Measurements from ENCODE around the gene RFX4.

DNA sequence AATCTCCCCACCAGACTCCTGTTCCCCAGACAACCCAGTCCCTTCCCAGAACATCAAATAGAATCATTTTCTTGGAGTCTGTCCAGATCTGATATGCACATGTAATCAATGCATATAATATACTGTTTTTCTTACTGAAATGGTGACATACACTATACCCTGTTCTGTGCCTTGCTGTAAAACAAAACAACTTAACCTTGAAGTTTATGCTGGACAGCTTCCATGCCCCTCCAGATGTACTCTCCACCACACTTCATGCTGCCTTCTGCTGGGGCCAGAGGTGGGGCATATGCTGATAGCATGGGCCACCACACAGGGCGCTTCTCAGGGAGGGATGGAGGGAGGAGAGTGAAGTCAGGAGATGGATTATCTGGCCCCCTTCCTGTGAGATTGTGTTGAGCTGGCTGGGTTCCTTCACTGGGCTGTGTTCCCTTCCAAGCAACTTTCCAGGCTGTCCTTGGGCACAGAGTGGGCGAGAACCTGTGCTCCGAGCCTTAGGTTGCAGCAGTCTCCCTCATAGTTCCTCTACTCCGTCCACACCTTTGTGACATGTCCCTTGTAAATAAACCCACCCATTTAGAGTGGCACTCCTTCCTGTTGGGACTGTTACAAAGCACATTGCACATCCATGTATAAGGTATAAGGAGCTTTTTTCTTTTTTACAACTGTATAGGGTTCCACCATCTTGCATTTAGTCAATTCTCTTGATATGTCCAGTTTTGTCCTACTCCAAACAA, 114.0 kb downstream of the RFX4 start:
- TF ChIP-seq JUND (IDR thresholded peaks at IDR 0.05; ENCODE audit: low read length) = no peak
- no peak for TF ChIP-seq POLR2A (IDR thresholded peaks at IDR 0.05; ENCODE audit: control extremely low read depth in 1 of 2, low read depth in 2 of 2, low read length in 2 of 2)
- TF ChIP-seq, protein P1, sequence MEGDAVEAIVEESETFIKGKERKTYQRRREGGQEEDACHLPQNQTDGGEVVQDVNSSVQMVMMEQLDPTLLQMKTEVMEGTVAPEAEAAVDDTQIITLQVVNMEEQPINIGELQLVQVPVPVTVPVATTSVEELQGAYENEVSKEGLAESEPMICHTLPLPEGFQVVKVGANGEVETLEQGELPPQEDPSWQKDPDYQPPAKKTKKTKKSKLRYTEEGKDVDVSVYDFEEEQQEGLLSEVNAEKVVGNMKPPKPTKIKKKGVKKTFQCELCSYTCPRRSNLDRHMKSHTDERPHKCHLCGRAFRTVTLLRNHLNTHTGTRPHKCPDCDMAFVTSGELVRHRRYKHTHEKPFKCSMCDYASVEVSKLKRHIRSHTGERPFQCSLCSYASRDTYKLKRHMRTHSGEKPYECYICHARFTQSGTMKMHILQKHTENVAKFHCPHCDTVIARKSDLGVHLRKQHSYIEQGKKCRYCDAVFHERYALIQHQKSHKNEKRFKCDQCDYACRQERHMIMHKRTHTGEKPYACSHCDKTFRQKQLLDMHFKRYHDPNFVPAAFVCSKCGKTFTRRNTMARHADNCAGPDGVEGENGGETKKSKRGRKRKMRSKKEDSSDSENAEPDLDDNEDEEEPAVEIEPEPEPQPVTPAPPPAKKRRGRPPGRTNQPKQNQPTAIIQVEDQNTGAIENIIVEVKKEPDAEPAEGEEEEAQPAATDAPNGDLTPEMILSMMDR (IDR thresholded peaks at IDR 0.05; ENCODE audit: control extremely low read depth in 1 of 3, insufficient read depth in 1 of 3, low read depth in 1 of 3, low read length in 3 of 3) = no peak
- no peak for TF ChIP-seq CEBPB (IDR thresholded peaks at IDR 0.05; ENCODE audit: low read depth, low read length)
- TF ChIP-seq MAX (IDR thresholded peaks at IDR 0.05) = no peak
- TF ChIP-seq RFX5 (IDR thresholded peaks at IDR 0.05; ENCODE audit: borderline replicate concordance, low read depth, low read length) = no peak
- no peak for TF ChIP-seq ZNF274 (IDR thresholded peaks at IDR 0.05; ENCODE audit: borderline replicate concordance, extremely low read depth, low read length)
- TF ChIP-seq EP300 (IDR thresholded peaks at IDR 0.05; ENCODE audit: borderline replicate concordance in 1 of 2, low read depth in 2 of 2, low read length in 2 of 2) = no peak
- TF ChIP-seq USF2 (IDR thresholded peaks at IDR 0.05; ENCODE audit: low read length) = no peak
- no peak for TF ChIP-seq EZH2 (IDR thresholded peaks at IDR 0.05; ENCODE audit: low read depth, low read length, severe bottlenecking)
- no peak for TF ChIP-seq RAD21 (IDR thresholded peaks at IDR 0.05 in 1 of 2, conservative IDR thresholded peaks at IDR 0.05 in 1 of 2; ENCODE audit: low read depth in 2 of 2, low read length in 2 of 2)
- TF ChIP-seq RXRA (IDR thresholded peaks at IDR 0.05; ENCODE audit: insufficient read depth, low read depth, low read length) = no peak
- no peak for TF ChIP-seq HDAC2 (IDR thresholded peaks at IDR 0.05; ENCODE audit: borderline replicate concordance in 1 of 2, low read depth in 2 of 2, low read length in 2 of 2)
